Tibial nerve (tissue), 4 donors: ENCODE data around the gene SYNDIG1L. TPM values are rescaled to one million over a fixed set of nuclear protein-coding genes. Genes with fewer than 3 reads are reported as not detected.
"Not testable (repeated sequence)": the region's sequence is repeated elsewhere in the genome, so short reads cannot be mapped to it uniquely, and the experiment has no call there.

Experiments used
- DNase-seq, 2 donors: peaks; one replicate each; pipeline ENCODE4 v3.0.0-alpha.2; 2019; ENCODE audit warnings: low spot score in 2 of 2
- H3K27ac ChIP-seq, 4 donors: fragments of 200-600 bp; sonication (generic) in 3 of 4; one replicate each; pipeline ENCODE4 v1.5.1; 2017 to 2019; ENCODE audit warnings: mild to moderate bottlenecking in 1 of 4
- H3K27me3 ChIP-seq, 2 donors: fragments of 200-600 bp; sonication (generic) in 1 of 2; one replicate each; pipeline versions ENCODE4 v1.5.1 to v1.6.0; 2017 to 2019
- H3K36me3 ChIP-seq, 3 donors: fragments of 200-600 bp; sonication (generic); one replicate each; pipeline ENCODE4 v1.5.1; 2018 to 2019
- H3K4me1 ChIP-seq, 4 donors: fragments of 200-600 bp; sonication (generic) in 3 of 4; one replicate each; pipeline ENCODE4 v1.5.1; 2017 to 2019
- H3K4me3 ChIP-seq, 4 donors: fragments of 200-600 bp; sonication (generic) in 3 of 4; one replicate each; pipeline ENCODE4 v1.5.1; 2017 to 2019; ENCODE audit warnings: mild to moderate bottlenecking in 1 of 4, moderate library complexity in 1 of 4
- H3K9me3 ChIP-seq, 4 donors: fragments of 200-600 bp; sonication (generic) in 3 of 4; one replicate each; pipeline ENCODE4 v1.5.1; 2017 to 2019
- CTCF ChIP-seq, 5 experiments: fragments of 200-600 bp in 3 of 5; fragments of 450-650 bp in 2 of 5; sonication (generic) in 3 of 5; IDR thresholded peaks; one replicate each; pipeline ENCODE4 v1.5.1; 2016 to 2019; ENCODE audit warnings: antibody characterized with exemption in 5 of 5, mild to moderate bottlenecking in 3 of 5, moderate library complexity in 2 of 5
- EP300 ChIP-seq, 2 donors: sonication (generic); formaldehyde crosslinking; IDR thresholded peaks; one replicate each; pipeline ENCODE4 v1.6.1; 2017; ENCODE audit warnings: antibody characterized with exemption in 2 of 2, mild to moderate bottlenecking in 1 of 2
- POLR2A ChIP-seq, 2 donors: fragments of 450-650 bp; IDR thresholded peaks; one replicate each; pipeline ENCODE4 v1.6.1; 2017; ENCODE audit warnings: antibody characterized with exemption in 2 of 2, mild to moderate bottlenecking in 2 of 2, moderate library complexity in 2 of 2
- WGBS, 2 donors: methylation state at CpG; one replicate each; pipeline ENCODE4 v1.1.5; 2018; 5-methylcytosine and 5-hydroxymethylcytosine counted together
- total RNA-seq, 4 donors: library from RNA; depleted of rRNA; stranded (reverse); fragments of >200 nt; gene quantifications; one replicate each; pipeline ENCODE4 v1.1.0, GENCODE V29; 2016

Gene SYNDIG1L
- total RNA-seq, 4 donors from 2014 or later, result not detected

GRCh38 chr14:74395094-74395493, 30.9 kb downstream of the SYNDIG1L start:
- Histone ChIP-seq H3K27me3 (peaks cover 0 to 6% of the 10 kb centered on the region in 2 donors), H3K27ac (no peak overlapping the region), H3K9me3 (no peaks in the 10 kb centered on the region), H3K4me1 (no peaks in the 10 kb centered on the region), H3K36me3 (no peaks in the 10 kb centered on the region), H3K4me3 (no peak overlapping the region)
- TF ChIP-seq POLR2A (IDR thresholded peaks at IDR 0.05) (no peak), CTCF (IDR thresholded peaks at IDR 0.05) (no peak), EP300 (IDR thresholded peaks at IDR 0.05) (no peak)
- DNase-seq, result no peak
- WGBS, 2 donors, result 52 to 56% methylated on average over 4 of the region's 4 CpGs

GRCh38 chr14:74394549-74394948, 31.5 kb downstream of the SYNDIG1L start:
- Histone ChIP-seq H3K36me3 (no peaks in the 10 kb centered on the region), H3K4me3 (no peak overlapping the region), H3K27me3 (peaks cover 0 to 6% of the 10 kb centered on the region in 2 donors), H3K4me1 (no peaks in the 10 kb centered on the region), H3K9me3 (no peaks in the 10 kb centered on the region), H3K27ac (no peak overlapping the region)
- TF ChIP-seq EP300 (IDR thresholded peaks at IDR 0.05) (no peak), POLR2A (IDR thresholded peaks at IDR 0.05) (no peak), CTCF (IDR thresholded peaks at IDR 0.05) (no peak)
- DNase-seq, result no peak
- WGBS, 2 donors, result 52 to 53% methylated on average over 2 of the region's 2 CpGs

- 87% methylated on average over 16 of the region's 16 CpGs for WGBS, 2 donors
- peaks cover 0 to 6% of the 10 kb centered on the region in 2 donors for H3K27me3 ChIP-seq
- TF ChIP-seq CTCF (IDR thresholded peaks at IDR 0.05), result no peak
- no peak for TF ChIP-seq POLR2A (IDR thresholded peaks at IDR 0.05)
- no peak for TF ChIP-seq EP300 (IDR thresholded peaks at IDR 0.05)
- no peak overlapping the region for H3K4me3 ChIP-seq
- DNase-seq, result no peak
- H3K4me1 ChIP-seq, result no peaks in the 10 kb centered on the region
- no peaks in the 10 kb centered on the region for H3K36me3 ChIP-seq
- H3K27ac ChIP-seq, result no peak overlapping the region
- no peaks in the 10 kb centered on the region for H3K9me3 ChIP-seq
Observed at GRCh38 chr14:74392616-74393570, 33.1 kb downstream of the SYNDIG1L start.

GRCh38 chr14:74391479-74391878, 34.5 kb downstream of the SYNDIG1L start:
- WGBS, 2 donors, result 82 to 89% methylated on average over 3 of the region's 3 CpGs
- Histone ChIP-seq H3K27me3 (peaks cover 0 to 6% of the 10 kb centered on the region in 2 donors), H3K36me3 (no peaks in the 10 kb centered on the region), H3K9me3 (no peaks in the 10 kb centered on the region), H3K27ac (no peak overlapping the region), H3K4me1 (no peaks in the 10 kb centered on the region), H3K4me3 (no peak overlapping the region)
- DNase-seq, result no peak
- no peak for TF ChIP-seq CTCF (IDR thresholded peaks at IDR 0.05)
- no peak for TF ChIP-seq POLR2A (IDR thresholded peaks at IDR 0.05)
- no peak for TF ChIP-seq EP300 (IDR thresholded peaks at IDR 0.05)

GRCh38 chr14:74390505-74390904, 35.5 kb downstream of the SYNDIG1L start:
- WGBS, 2 donors, result 88 to 89% methylated on average over 3 of the region's 3 CpGs
- H3K27ac ChIP-seq, H3K9me3 ChIP-seq, H3K4me1 ChIP-seq, H3K27me3 ChIP-seq, DNase-seq, H3K36me3 ChIP-seq, H3K4me3 ChIP-seq: not testable (repeated sequence)
